ENCODE measurements around the gene STON2. TPM values are rescaled to one million over a fixed set of nuclear protein-coding genes. Genes with fewer than 3 reads are reported as not detected.
"Not testable (repeated sequence)": the region's sequence is repeated elsewhere in the genome, so short reads cannot be mapped to it uniquely, and the experiment has no call there.

Gene STON2
- total RNA-seq, 1 donor from 2014 or later, result 14.0 TPM

- DNase-seq (ENCODE audit: low spot score), result not testable (repeated sequence)
These were observed 176.3 kb downstream of the STON2 start for GRCh38 chr14:81223788-81224187.

GRCh38 chr14:81222691-81223090 is 177.4 kb downstream of the STON2 start:
- no peak for DNase-seq (ENCODE audit: low spot score)

GRCh38 chr14:81222126-81222525 is 178.0 kb downstream of the STON2 start:
- DNase-seq (ENCODE audit: low spot score), result no peak

- DNase-seq (ENCODE audit: low spot score), result no peak
These were observed 178.5 kb downstream of the STON2 start for GRCh38 chr14:81221579-81222102.

GRCh38 chr14:81220830-81221578 is 179.1 kb downstream of the STON2 start, which contains the start of gene GTF2A1:
Gene GTF2A1 (minus strand): TSS chr14:81220959. CDS start chr14:81220518, 441 bp downstream.
- DNase-seq (ENCODE audit: low spot score), result peak; percentile 98

GRCh38 chr14:81220580-81220829 is 179.6 kb downstream of the STON2 start:
- no peak for DNase-seq (ENCODE audit: low spot score)

- DNase-seq (ENCODE audit: low spot score), result peak; percentile 56
These were observed 180.2 kb downstream of the STON2 start for GRCh38 chr14:81219759-81220579.

GRCh38 chr14:81219210-81219758 is 180.8 kb downstream of the STON2 start:
- DNase-seq (ENCODE audit: low spot score), result peak; percentile 98

GRCh38 chr14:81211844-81212243 is 188.3 kb downstream of the STON2 start:
- peak; percentile 25 for DNase-seq (ENCODE audit: low spot score)

Other genes starting within 250 kb of the STON2 start
- 39.7 TPM for gene GTF2A1, start 179.4 kb downstream of the STON2 start, total RNA-seq (ENCODE audit: insufficient read depth, low replicate concordance)
- gene SEL1L, start 133.5 kb upstream of the STON2 start, total RNA-seq (ENCODE audit: insufficient read depth, low replicate concordance), result 67.4 TPM